ENCODE measurements around the gene EEIG2.
A peak's percentile ranks its signal among the peaks of the same experiment; 100 is the strongest.

Gene EEIG2

GRCh38 chr1:108584428-108584856 is 24.5 kb downstream of the EEIG2 start:
- Histone ChIP-seq H4K20me1 (peaks cover 0 to 82% (median 0%) of the 10 kb centered on the region in 11 experiments; a peak in 5 of 22 replicates), H3K9me3 (replicated peaks in 1 of 11) (peaks cover 20 to 51% (median 40%) of the 10 kb centered on the region in 11 experiments), H3K27ac (peak overlapping the region in 8 of 11 experiments; percentile 10 to 64 (median 35); a peak in 10 of 22 replicates), H3K4me1 (peaks cover 5 to 52% (median 33%) of the 10 kb centered on the region in 10 experiments; a peak in 18 of 20 replicates), H3K27me3 (no peaks in the 10 kb centered on the region), H3K4me3 (no peak overlapping the region), H3K4me2 (peak overlapping the region in 8 of 11 experiments; percentile 24 to 89 (median 66); a peak in 16 of 22 replicates), H3K9ac (no peak overlapping the region), H3K36me3 (peaks cover 0 to 23% (median 11%) of the 10 kb centered on the region in 11 experiments; a peak in 15 of 22 replicates)
- no peak for TF ChIP-seq Cebpa-rat (IDR thresholded peaks at IDR 0.05)

- peak overlapping the region in 5 of 11 experiments; percentile 3 to 64 (median 15); a peak in 8 of 22 replicates for H3K27ac ChIP-seq
- H4K20me1 ChIP-seq: peaks cover 0 to 90% (median 0%) of the 10 kb centered on the region in 11 experiments; a peak in 5 of 22 replicates
These were observed 25.4 kb downstream of the EEIG2 start for GRCh38 chr1:108585313-108585712.

GRCh38 chr1:108590441-108590840 is 30.5 kb downstream of the EEIG2 start:
- Histone ChIP-seq H3K4me1 (peaks cover 16 to 64% (median 45%) of the 10 kb centered on the region in 10 experiments), H3K27ac (peak overlapping the region; percentile 23 to 83 (median 69); a peak in 20 of 22 replicates), H3K4me3 (0 out of 20 replicates have a peak overlapping the region, but pooled peaks of 1 of the 10 experiments have one; percentile 10), H3K4me2 (peak overlapping the region in 10 of 11 experiments; percentile 26 to 77 (median 68); a peak in 18 of 22 replicates), H3K27me3 (no peaks in the 10 kb centered on the region), H3K9me3 (replicated peaks in 1 of 11) (peaks cover 0 to 26% (median 14%) of the 10 kb centered on the region in 11 experiments; a peak in 16 of 22 replicates), H3K9ac (peak overlapping the region in 4 of 11 experiments; percentile 7 to 54 (median 32); a peak in 4 of 22 replicates), H4K20me1 (peaks cover 0 to 96% (median 0%) of the 10 kb centered on the region in 11 experiments; a peak in 4 of 22 replicates), H3K36me3 (peaks cover 0 to 14% (median 8%) of the 10 kb centered on the region in 11 experiments; a peak in 7 of 22 replicates)
- TF ChIP-seq Cebpa-rat (IDR thresholded peaks at IDR 0.05): no peak

More at GRCh38 chr1:108585313-108585712, 25.4 kb downstream of the EEIG2 start:
- peak overlapping the region in 6 of 11 experiments; percentile 35 to 89 (median 73); a peak in 13 of 22 replicates for H3K4me2 ChIP-seq
- H3K4me3 ChIP-seq: no peak overlapping the region
- peaks cover 12 to 43% (median 32%) of the 10 kb centered on the region in 11 experiments for H3K9me3 ChIP-seq (replicated peaks in 1 of 11)
- H3K9ac ChIP-seq: no peak overlapping the region
- TF ChIP-seq Cebpa-rat (IDR thresholded peaks at IDR 0.05): no peak
- H3K4me1 ChIP-seq: peaks cover 6 to 61% (median 41%) of the 10 kb centered on the region in 10 experiments; a peak in 19 of 20 replicates
- peaks cover 0 to 14% (median 9%) of the 10 kb centered on the region in 11 experiments; a peak in 9 of 22 replicates for H3K36me3 ChIP-seq
- H3K27me3 ChIP-seq: no peaks in the 10 kb centered on the region

- H3K9me3 ChIP-seq (replicated peaks in 1 of 11): peaks cover 0 to 26% (median 14%) of the 10 kb centered on the region in 11 experiments; a peak in 16 of 22 replicates
- no peak overlapping the region for H3K4me3 ChIP-seq
- no peaks in the 10 kb centered on the region for H3K27me3 ChIP-seq
- peaks cover 0 to 14% (median 8%) of the 10 kb centered on the region in 11 experiments; a peak in 7 of 22 replicates for H3K36me3 ChIP-seq
- H3K4me2 ChIP-seq: peak overlapping the region in 9 of 11 experiments; percentile 29 to 77 (median 69); a peak in 16 of 22 replicates
- H3K9ac ChIP-seq: peak overlapping the region in 4 of 11 experiments; percentile 7 to 54 (median 32); a peak in 6 of 22 replicates
- peaks cover 0 to 96% (median 0%) of the 10 kb centered on the region in 11 experiments; a peak in 5 of 22 replicates for H4K20me1 ChIP-seq
- H3K27ac ChIP-seq: peak overlapping the region; percentile 36 to 83 (median 69); a peak in 18 of 22 replicates
- peaks cover 16 to 58% (median 40%) of the 10 kb centered on the region in 10 experiments for H3K4me1 ChIP-seq
- no peak for TF ChIP-seq Cebpa-rat (IDR thresholded peaks at IDR 0.05)
These were observed 31.1 kb downstream of the EEIG2 start for GRCh38 chr1:108590957-108591356.

- peaks cover 0 to 96% (median 3%) of the 10 kb centered on the region in 11 experiments; a peak in 8 of 22 replicates for H4K20me1 ChIP-seq
- H3K4me2 ChIP-seq: peak overlapping the region; percentile 0 to 77 (median 68); a peak in 17 of 22 replicates
- H3K9ac ChIP-seq: peak overlapping the region in 3 of 11 experiments; percentile 18 to 54 (median 22); a peak in 7 of 22 replicates
- no peaks in the 10 kb centered on the region for H3K27me3 ChIP-seq
- peaks cover 0 to 14% (median 8%) of the 10 kb centered on the region in 11 experiments; a peak in 7 of 22 replicates for H3K36me3 ChIP-seq
- peaks cover 0 to 26% (median 14%) of the 10 kb centered on the region in 11 experiments; a peak in 16 of 22 replicates for H3K9me3 ChIP-seq (replicated peaks in 1 of 11)
- H3K27ac ChIP-seq: peak overlapping the region; percentile 36 to 83 (median 69); a peak in 19 of 22 replicates
- no peak for TF ChIP-seq Cebpa-rat (IDR thresholded peaks at IDR 0.05)
- no peak overlapping the region for H3K4me3 ChIP-seq
- peaks cover 16 to 53% (median 35%) of the 10 kb centered on the region in 10 experiments for H3K4me1 ChIP-seq
These were observed 31.6 kb downstream of the EEIG2 start for GRCh38 chr1:108591466-108591865.

GRCh38 chr1:108592030-108592759 is 32.3 kb downstream of the EEIG2 start:
- peak overlapping the region; percentile 36 to 83 (median 69); a peak in 19 of 22 replicates for H3K27ac ChIP-seq

GRCh38 chr1:108593448-108593847 is 33.5 kb downstream of the EEIG2 start:
- H3K4me2 ChIP-seq: peak overlapping the region in 1 of 11 experiments; percentile 74; a peak in 2 of 22 replicates
- H4K20me1 ChIP-seq: peaks cover 0 to 96% (median 15%) of the 10 kb centered on the region in 11 experiments; a peak in 12 of 22 replicates
- no peak overlapping the region for H3K27ac ChIP-seq
- H3K27me3 ChIP-seq: no peaks in the 10 kb centered on the region
- peaks cover 0 to 22% (median 7%) of the 10 kb centered on the region in 11 experiments; a peak in 7 of 22 replicates for H3K36me3 ChIP-seq
- H3K4me1 ChIP-seq: peaks cover 16 to 44% (median 33%) of the 10 kb centered on the region in 10 experiments
- no peak for TF ChIP-seq Cebpa-rat (IDR thresholded peaks at IDR 0.05)
- H3K4me3 ChIP-seq: no peak overlapping the region
- peaks cover 0 to 15% (median 0%) of the 10 kb centered on the region in 11 experiments; a peak in 8 of 22 replicates for H3K9me3 ChIP-seq (replicated peaks in 1 of 11)
- H3K9ac ChIP-seq: no peak overlapping the region

More at GRCh38 chr1:108592030-108592759, 32.3 kb downstream of the EEIG2 start:
- Histone ChIP-seq H3K36me3 (peaks cover 0 to 14% (median 8%) of the 10 kb centered on the region in 11 experiments; a peak in 7 of 22 replicates), H3K4me2 (peak overlapping the region; percentile 0 to 77 (median 68); a peak in 18 of 22 replicates), H3K4me1 (peaks cover 16 to 46% (median 33%) of the 10 kb centered on the region in 10 experiments), H4K20me1 (peaks cover 0 to 96% (median 7%) of the 10 kb centered on the region in 11 experiments; a peak in 12 of 22 replicates), H3K4me3 (no peak overlapping the region; a peak in 1 of 20 replicates), H3K27me3 (no peaks in the 10 kb centered on the region), H3K9me3 (replicated peaks in 1 of 11) (peaks cover 0 to 25% (median 11%) of the 10 kb centered on the region in 11 experiments; a peak in 16 of 22 replicates), H3K9ac (peak overlapping the region in 2 of 11 experiments; percentile 18 to 54; a peak in 5 of 22 replicates)
- TF ChIP-seq Cebpa-rat (IDR thresholded peaks at IDR 0.05): no peak

GRCh38 chr1:108595507-108595906 is 35.6 kb downstream of the EEIG2 start:
- TF ChIP-seq Cebpa-rat (IDR thresholded peaks at IDR 0.05): no peak
- H3K27me3 ChIP-seq: no peaks in the 10 kb centered on the region
- H3K4me1 ChIP-seq: peaks cover 12 to 31% (median 23%) of the 10 kb centered on the region in 10 experiments
- no peak overlapping the region for H3K4me2 ChIP-seq
- no peak overlapping the region for H3K4me3 ChIP-seq
- no peak overlapping the region for H3K9ac ChIP-seq
- H3K36me3 ChIP-seq: peaks cover 2 to 36% (median 14%) of the 10 kb centered on the region in 11 experiments; a peak in 17 of 22 replicates
- H3K27ac ChIP-seq: no peak overlapping the region
- H3K9me3 ChIP-seq (replicated peaks in 1 of 11): peaks cover 0 to 7% (median 0%) of the 10 kb centered on the region in 11 experiments; a peak in 2 of 22 replicates
- H4K20me1 ChIP-seq: peaks cover 0 to 96% (median 16%) of the 10 kb centered on the region in 11 experiments; a peak in 12 of 22 replicates

Measured in BLaER1 treated with 17β-estradiol and CSF1 and Interleukin-3, amounts not matched to agents 10 nM and 100 nM (cell line).